ENCODE results near the gene RCAN2.
"Not testable (repeated sequence)": the region's sequence is repeated elsewhere in the genome, so short reads cannot be mapped to it uniquely, and the experiment has no call there.

The RCAN2 gene

GRCh38 chr6:46440141-46440540 lies 51.1 kb downstream of the RCAN2 start:
- no peak for DNase-seq (ENCODE audit: low read depth)

- no peak for DNase-seq (ENCODE audit: low read depth)
Measured at GRCh38 chr6:46438245-46438644, 53.0 kb downstream of the RCAN2 start.

GRCh38 chr6:46437671-46438221 lies 53.5 kb downstream of the RCAN2 start:
- DNase-seq (ENCODE audit: low read depth), result no peak

- DNase-seq (ENCODE audit: low read depth), result no peak
Measured at GRCh38 chr6:46422619-46423018, 68.6 kb downstream of the RCAN2 start.

- DNase-seq (ENCODE audit: low read depth), result no peak
Measured at GRCh38 chr6:46421939-46422338, 69.3 kb downstream of the RCAN2 start.

- DNase-seq (ENCODE audit: low read depth), result no peak
Measured at GRCh38 chr6:46420921-46421638, 70.2 kb downstream of the RCAN2 start.

GRCh38 chr6:46419576-46420002 lies 71.7 kb downstream of the RCAN2 start:
- no peak for DNase-seq (ENCODE audit: low read depth)

- no peak for DNase-seq (ENCODE audit: low read depth)
Measured at GRCh38 chr6:46414398-46414797, 76.9 kb downstream of the RCAN2 start.

GRCh38 chr6:46412662-46413061 lies 78.6 kb downstream of the RCAN2 start:
- DNase-seq (ENCODE audit: low read depth), result no peak

GRCh38 chr6:46411456-46412197 lies 79.6 kb downstream of the RCAN2 start:
- no peak for DNase-seq (ENCODE audit: low read depth)

GRCh38 chr6:46410334-46410953 lies 80.8 kb downstream of the RCAN2 start:
- DNase-seq (ENCODE audit: low read depth), result no peak

GRCh38 chr6:46407776-46408530 lies 83.3 kb downstream of the RCAN2 start:
- DNase-seq (ENCODE audit: low read depth), result no peak

GRCh38 chr6:46407246-46407645 lies 84.0 kb downstream of the RCAN2 start:
- no peak for DNase-seq (ENCODE audit: low read depth)

GRCh38 chr6:46405620-46406180 lies 85.5 kb downstream of the RCAN2 start:
- not testable (repeated sequence) for DNase-seq (ENCODE audit: low read depth)

GRCh38 chr6:46400898-46401297 lies 90.4 kb downstream of the RCAN2 start:
- no peak for DNase-seq (ENCODE audit: low read depth)

GRCh38 chr6:46395530-46395929 lies 95.7 kb downstream of the RCAN2 start:
- DNase-seq (ENCODE audit: low read depth), result no peak

- no peak for DNase-seq (ENCODE audit: low read depth)
Measured at GRCh38 chr6:46393940-46394337, 97.3 kb downstream of the RCAN2 start.

GRCh38 chr6:46393161-46393939 lies 97.9 kb downstream of the RCAN2 start:
- DNase-seq (ENCODE audit: low read depth), result no peak

- no peak for DNase-seq (ENCODE audit: low read depth)
Measured at GRCh38 chr6:46392294-46392693, 99.0 kb downstream of the RCAN2 start.

GRCh38 chr6:46390153-46390876 lies 100.9 kb downstream of the RCAN2 start:
- no peak for DNase-seq (ENCODE audit: low read depth)

Data from stimulated activated CD8-positive, alpha-beta memory T cell treated with anti-CD3 and anti-CD28 coated beads, Interleukin-15, amount 100 ng/mL, for 1 hour (primary cell).